Type B pancreatic cell (in vitro differentiated cells): ENCODE results near the gene SPTB. TPM values are rescaled to one million over a fixed set of nuclear protein-coding genes. Genes with fewer than 3 reads are reported as not detected.

Experiments used
- DNase-seq: peaks from one replicate; pipeline ENCODE4 v3.0.0; 2021; ENCODE audit warnings: mixed read lengths; ENCODE audit not compliant: unreplicated experiment; ENCODE audit errors: extremely low spot score
- H3K27ac Mint-ChIP-seq: 2 replicates; pipeline ENCODE4 v1.8.0; 2021; ENCODE audit warnings: mild to moderate bottlenecking, mixed read lengths
- H3K27me3 Mint-ChIP-seq: 2 replicates; pipeline ENCODE4 v1.8.0; 2021; ENCODE audit warnings: mixed read lengths
- H3K36me3 Mint-ChIP-seq: 2 replicates; pipeline ENCODE4 v1.8.0; 2021; ENCODE audit warnings: mixed read lengths
- H3K4me1 Mint-ChIP-seq: one replicate; pipeline ENCODE4 v1.8.0; 2021; ENCODE audit warnings: mixed read lengths; ENCODE audit not compliant: unreplicated experiment
- H3K4me3 Mint-ChIP-seq: 2 replicates; pipeline ENCODE4 v1.8.0; 2021; ENCODE audit warnings: mild to moderate bottlenecking, mixed read lengths
- H3K9me3 Mint-ChIP-seq: 2 replicates; pipeline ENCODE4 v1.8.0; 2021; ENCODE audit warnings: mixed read lengths
- CTCF ChIP-seq: fragments of 200-600 bp; sonication (generic); conservative IDR thresholded peaks from 2 replicates; pipeline ENCODE4 v1.5.0; 2021; ENCODE audit warnings: antibody characterized with exemption, mild to moderate bottlenecking
- total RNA-seq: library from RNA; stranded (reverse); gene quantifications from 2 replicates; pipeline ENCODE4 v1.2.1, GENCODE V29; 2021; ENCODE audit warnings: low replicate concordance

SPTB gene
- total RNA-seq, 1 donor from 2014 or later = 3.8 TPM

DNA sequence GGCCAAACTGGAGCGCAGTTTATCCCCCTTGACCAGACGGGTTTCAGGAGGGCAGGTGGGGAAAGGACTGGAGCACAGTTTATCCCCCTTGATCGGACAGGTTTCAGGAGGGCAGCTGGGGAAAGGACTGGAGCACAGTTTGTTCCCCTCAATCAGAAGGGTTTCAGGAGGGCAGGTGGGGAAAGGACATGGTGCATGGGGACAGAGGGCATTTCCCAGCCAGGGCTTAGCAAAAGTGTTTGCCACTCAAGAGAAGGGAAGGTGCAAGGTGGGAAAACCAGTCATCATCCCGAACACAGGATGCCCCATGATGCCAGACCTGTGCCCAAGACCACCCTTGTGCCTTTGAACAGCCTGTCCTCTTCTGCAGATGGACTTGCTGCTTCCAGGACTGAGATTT, 54.7 kb downstream of the SPTB start:
- DNase-seq = no peak
- no peak for TF ChIP-seq CTCF
- H3K36me3 Mint-ChIP-seq = no peaks in the 10 kb centered on the region
- no peak overlapping the region for H3K4me3 Mint-ChIP-seq
- H3K27ac Mint-ChIP-seq = no peak overlapping the region
- H3K9me3 Mint-ChIP-seq = no peaks in the 10 kb centered on the region
- H3K27me3 Mint-ChIP-seq = peaks cover 25% of the 10 kb centered on the region
- peaks cover 21% of the 10 kb centered on the region for H3K4me1 Mint-ChIP-seq

GRCh38 chr14:64824471-64824870, 55.2 kb downstream of the SPTB start:
- Mint-ChIP-seq H3K36me3 (no peaks in the 10 kb centered on the region), H3K27ac (no peak overlapping the region), H3K4me1 (peaks cover 21% of the 10 kb centered on the region), H3K4me3 (no peak overlapping the region), H3K27me3 (peaks cover 25% of the 10 kb centered on the region), H3K9me3 (no peaks in the 10 kb centered on the region)
- DNase-seq = no peak
- TF ChIP-seq CTCF = no peak

- H3K27ac Mint-ChIP-seq = peak overlapping the region; percentile 61
- H3K4me3 Mint-ChIP-seq = peak overlapping the region; percentile 34
- H3K9me3 Mint-ChIP-seq = no peaks in the 10 kb centered on the region
- H3K36me3 Mint-ChIP-seq = no peaks in the 10 kb centered on the region
- peak; percentile 84 for TF ChIP-seq CTCF
- DNase-seq = peak; percentile 78
- H3K27me3 Mint-ChIP-seq = peaks cover 33% of the 10 kb centered on the region
- H3K4me1 Mint-ChIP-seq = peaks cover 21% of the 10 kb centered on the region
These were observed 56.3 kb downstream of the SPTB start for GRCh38 chr14:64823305-64823861.

DNA sequence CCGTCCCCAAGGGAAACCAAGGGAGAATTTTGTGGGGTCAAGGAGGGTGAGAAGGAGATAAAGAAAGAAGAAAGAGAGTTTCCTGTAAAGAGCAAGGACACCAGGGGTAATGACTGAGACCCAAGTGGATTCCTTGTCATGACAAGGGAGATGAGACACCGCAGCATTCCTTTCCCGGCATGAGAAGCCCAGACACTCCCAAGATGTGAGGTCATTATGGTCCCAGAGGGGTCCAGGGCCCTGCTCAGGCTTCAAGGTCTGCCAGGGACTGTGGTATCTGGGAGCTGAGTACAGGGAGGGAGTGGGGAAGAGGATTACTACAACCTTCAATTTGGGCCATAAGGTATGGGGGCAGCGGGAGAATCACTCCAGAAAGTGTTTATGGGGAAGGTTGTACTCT, 58.1 kb downstream of the SPTB start:
- Mint-ChIP-seq H3K27me3 (peaks cover 29% of the 10 kb centered on the region), H3K4me1 (peaks cover 21% of the 10 kb centered on the region), H3K36me3 (no peaks in the 10 kb centered on the region), H3K4me3 (no peak overlapping the region), H3K9me3 (no peaks in the 10 kb centered on the region), H3K27ac (no peak overlapping the region)
- TF ChIP-seq CTCF = no peak
- DNase-seq = no peak

GRCh38 chr14:64818151-64818550, 61.6 kb downstream of the SPTB start:
- no peak for DNase-seq
- no peak overlapping the region for H3K27ac Mint-ChIP-seq

More at GRCh38 chr14:64818151-64818550, 61.6 kb downstream of the SPTB start:
- H3K36me3 Mint-ChIP-seq = no peaks in the 10 kb centered on the region
- peaks cover 7% of the 10 kb centered on the region for H3K4me1 Mint-ChIP-seq
- no peak for TF ChIP-seq CTCF
- H3K4me3 Mint-ChIP-seq = no peak overlapping the region
- no peaks in the 10 kb centered on the region for H3K9me3 Mint-ChIP-seq
- peaks cover 17% of the 10 kb centered on the region for H3K27me3 Mint-ChIP-seq
